ENCODE data around the gene CLC. TPM values are rescaled to one million over a fixed set of nuclear protein-coding genes. Genes with fewer than 3 reads are reported as not detected.

Gene CLC
- total and polyA plus RNA-seq, 4 donors, result not detected

DNA sequence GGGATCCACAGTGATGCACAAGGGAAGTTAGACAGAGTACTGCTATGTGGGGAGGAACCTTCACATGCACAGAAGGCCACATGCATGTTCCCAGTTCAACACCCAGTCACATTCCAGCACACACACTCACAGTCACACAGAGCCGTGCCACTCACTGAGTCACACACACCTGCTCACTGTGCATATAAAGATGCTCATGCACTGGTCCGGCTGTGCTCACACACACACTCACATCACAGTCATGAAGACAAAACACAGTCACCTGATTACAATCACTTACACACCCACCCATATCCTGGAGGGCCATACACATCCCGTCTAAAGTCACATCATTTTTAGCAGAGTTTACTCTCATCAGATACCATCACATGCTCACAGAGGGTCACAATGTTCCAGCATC lies 478 bp downstream of the CLC start:
- DNase-seq, result no peak
- no peak overlapping the region for H3K27ac ChIP-seq (ENCODE audit: low read depth in 1 of 2, low read length in 2 of 2)

DNA sequence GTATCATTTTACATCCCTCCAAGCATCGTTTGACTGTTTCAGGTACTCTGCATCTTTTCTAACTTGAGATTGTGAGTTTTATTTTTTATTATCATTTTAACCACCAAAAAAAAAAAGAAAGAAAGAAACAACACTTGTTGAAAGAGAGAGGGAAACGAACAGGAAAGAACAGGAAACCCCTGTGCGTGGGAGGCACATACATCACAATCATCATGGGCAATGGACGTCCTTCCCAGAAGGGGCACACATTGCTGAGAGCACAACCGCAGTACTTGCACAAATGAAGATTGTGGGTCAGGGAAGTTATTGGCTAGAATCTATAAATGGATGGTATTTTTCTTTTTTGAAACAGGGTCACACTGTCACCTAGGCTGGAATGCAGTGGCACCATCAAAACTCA lies 1.7 kb downstream of the CLC start:
- Histone ChIP-seq H3K4me3 (ENCODE audit: low read length in 2 of 2) (no peak overlapping the region), H3K27me3 (ENCODE audit: control insufficient read depth in 1 of 2, insufficient read depth in 2 of 2, low read length in 1 of 2) (no peaks in the 10 kb centered on the region), H3K27ac (ENCODE audit: low read depth in 1 of 2, low read length in 2 of 2) (no peak overlapping the region), H3K36me3 (ENCODE audit: control insufficient read depth in 1 of 2, insufficient read depth in 2 of 2, low read length in 1 of 2) (no peaks in the 10 kb centered on the region), H3K4me1 (ENCODE audit: control insufficient read depth in 1 of 2, insufficient read depth in 2 of 2, low read length in 2 of 2) (no peaks in the 10 kb centered on the region), H3K9me3 (ENCODE audit: control insufficient read depth, low read length) (peaks cover 2% of the 10 kb centered on the region)
- 43 to 51% methylated on average over 5 of the region's 5 CpGs for WGBS, 2 donors
- intact Hi-C loops (cut with DNase I), result no loop called here
- no peak for ATAC-seq (ENCODE audit: low FRiP score)
- DNase-seq, result no peak

More for the DNA sequence above, 478 bp downstream of the CLC start:
- H3K27me3 ChIP-seq (ENCODE audit: control insufficient read depth in 1 of 2, insufficient read depth in 2 of 2, low read length in 1 of 2), result no peaks in the 10 kb centered on the region
- H3K9me3 ChIP-seq (ENCODE audit: control insufficient read depth, low read length), result peaks cover 2% of the 10 kb centered on the region
- no peak overlapping the region for H3K4me3 ChIP-seq (ENCODE audit: low read length in 2 of 2)
- H3K4me1 ChIP-seq (ENCODE audit: control insufficient read depth in 1 of 2, insufficient read depth in 2 of 2, low read length in 2 of 2), result no peaks in the 10 kb centered on the region
- intact Hi-C loops (cut with DNase I), result no loop called here
- no peaks in the 10 kb centered on the region for H3K36me3 ChIP-seq (ENCODE audit: control insufficient read depth in 1 of 2, insufficient read depth in 2 of 2, low read length in 1 of 2)
- 66 to 75% methylated on average over 3 of the region's 3 CpGs for WGBS, 2 donors
- ATAC-seq (ENCODE audit: low FRiP score), result no peak

DNA sequence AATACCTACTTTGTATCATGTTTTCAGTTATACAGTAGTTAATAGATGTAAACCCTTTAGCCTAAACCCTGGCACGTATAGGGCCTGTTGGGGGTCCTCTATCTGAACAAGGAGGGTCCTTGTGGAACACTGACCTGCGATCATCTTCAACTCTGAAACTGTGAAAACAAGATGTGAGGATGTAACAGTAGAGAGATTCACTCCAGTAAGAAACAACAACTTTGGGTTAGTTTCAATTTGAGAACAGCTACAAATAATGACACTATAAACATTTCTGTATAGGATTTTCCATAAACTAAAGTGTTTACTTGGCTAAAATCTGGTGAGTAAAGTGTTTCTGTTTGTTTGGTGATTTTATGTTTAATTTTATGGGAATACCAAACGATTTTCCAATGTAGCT lies 2.1 kb downstream of the CLC start:
- Histone ChIP-seq H3K27ac (ENCODE audit: low read depth in 1 of 2, low read length in 2 of 2) (no peak overlapping the region), H3K4me1 (ENCODE audit: control insufficient read depth in 1 of 2, insufficient read depth in 2 of 2, low read length in 2 of 2) (no peaks in the 10 kb centered on the region), H3K36me3 (ENCODE audit: control insufficient read depth in 1 of 2, insufficient read depth in 2 of 2, low read length in 1 of 2) (no peaks in the 10 kb centered on the region), H3K4me3 (ENCODE audit: low read length in 2 of 2) (no peak overlapping the region), H3K9me3 (ENCODE audit: control insufficient read depth, low read length) (peaks cover 2% of the 10 kb centered on the region), H3K27me3 (ENCODE audit: control insufficient read depth in 1 of 2, insufficient read depth in 2 of 2, low read length in 1 of 2) (no peaks in the 10 kb centered on the region)
- intact Hi-C loops (cut with DNase I), result no loop called here
- DNase-seq, result no peak
- 32 to 68% methylated on average over 3 of the region's 3 CpGs for WGBS, 2 donors
- no peak for ATAC-seq (ENCODE audit: low FRiP score)

DNA sequence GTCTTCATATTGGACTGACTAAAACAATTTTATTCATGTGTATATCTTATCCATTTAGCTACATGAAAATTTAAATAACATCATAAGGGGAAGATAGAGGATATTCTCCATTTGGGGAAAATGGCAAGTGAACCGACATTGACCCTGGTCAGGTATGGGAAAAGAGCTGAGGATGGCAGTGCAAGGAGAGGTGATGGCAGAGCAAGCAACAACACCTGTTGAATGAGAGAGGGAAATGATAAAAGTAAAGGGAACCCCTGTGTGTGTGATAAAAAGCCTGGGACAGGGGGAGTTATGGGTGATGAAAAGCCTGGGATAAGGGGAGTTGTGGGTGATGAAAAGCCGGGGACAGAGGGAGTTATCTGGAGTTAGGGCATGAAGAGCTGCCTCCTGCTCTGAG lies 4.0 kb downstream of the CLC start:
- no peaks in the 10 kb centered on the region for H3K27me3 ChIP-seq (ENCODE audit: control insufficient read depth in 1 of 2, insufficient read depth in 2 of 2, low read length in 1 of 2)
- peaks cover 2% of the 10 kb centered on the region for H3K9me3 ChIP-seq (ENCODE audit: control insufficient read depth, low read length)
- ATAC-seq (ENCODE audit: low FRiP score), result no peak
- no peaks in the 10 kb centered on the region for H3K4me1 ChIP-seq (ENCODE audit: control insufficient read depth in 1 of 2, insufficient read depth in 2 of 2, low read length in 2 of 2)
- WGBS, 2 donors, result 81 to 92% methylated on average over 2 of the region's 2 CpGs
- H3K4me3 ChIP-seq (ENCODE audit: low read length in 2 of 2), result no peak overlapping the region
- no peak overlapping the region for H3K27ac ChIP-seq (ENCODE audit: low read depth in 1 of 2, low read length in 2 of 2)
- DNase-seq, result no peak
- intact Hi-C loops (cut with DNase I), result no loop called here
- no peaks in the 10 kb centered on the region for H3K36me3 ChIP-seq (ENCODE audit: control insufficient read depth in 1 of 2, insufficient read depth in 2 of 2, low read length in 1 of 2)

DNA sequence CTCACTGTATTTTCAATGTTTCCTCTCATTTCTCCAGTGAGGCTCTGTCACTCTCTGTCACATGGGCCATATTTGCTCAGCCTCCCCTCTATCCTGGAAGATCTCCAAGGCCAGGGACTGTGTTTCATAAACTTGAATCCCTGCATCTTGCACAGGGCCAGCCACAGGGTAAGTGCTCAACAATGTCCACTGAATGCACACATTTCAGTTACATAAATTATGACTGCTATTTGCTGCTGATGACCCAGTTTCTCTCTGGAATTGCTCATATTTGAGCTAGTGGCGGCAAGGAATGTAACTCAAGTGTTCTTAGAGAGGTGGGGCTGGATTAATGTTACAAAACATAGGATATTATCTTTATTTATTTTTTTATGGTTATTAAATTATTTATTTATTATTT lies 6.1 kb downstream of the CLC start:
- intact Hi-C loops (cut with DNase I), result no loop called here
- no peak overlapping the region for H3K4me3 ChIP-seq (ENCODE audit: low read length in 2 of 2)
- DNase-seq (no peak), ATAC-seq (ENCODE audit: low FRiP score) (no peak)
- H3K4me1 ChIP-seq (ENCODE audit: control insufficient read depth in 1 of 2, insufficient read depth in 2 of 2, low read length in 2 of 2), result no peaks in the 10 kb centered on the region
- peaks cover 2% of the 10 kb centered on the region for H3K9me3 ChIP-seq (ENCODE audit: control insufficient read depth, low read length)
- H3K27ac ChIP-seq (ENCODE audit: low read depth in 1 of 2, low read length in 2 of 2), result no peak overlapping the region
- 85 to 86% methylated on average over 1 of the region's 1 CpG for WGBS, 2 donors
- no peaks in the 10 kb centered on the region for H3K36me3 ChIP-seq (ENCODE audit: control insufficient read depth in 1 of 2, insufficient read depth in 2 of 2, low read length in 1 of 2)
- H3K27me3 ChIP-seq (ENCODE audit: control insufficient read depth in 1 of 2, insufficient read depth in 2 of 2, low read length in 1 of 2), result no peaks in the 10 kb centered on the region

DNA sequence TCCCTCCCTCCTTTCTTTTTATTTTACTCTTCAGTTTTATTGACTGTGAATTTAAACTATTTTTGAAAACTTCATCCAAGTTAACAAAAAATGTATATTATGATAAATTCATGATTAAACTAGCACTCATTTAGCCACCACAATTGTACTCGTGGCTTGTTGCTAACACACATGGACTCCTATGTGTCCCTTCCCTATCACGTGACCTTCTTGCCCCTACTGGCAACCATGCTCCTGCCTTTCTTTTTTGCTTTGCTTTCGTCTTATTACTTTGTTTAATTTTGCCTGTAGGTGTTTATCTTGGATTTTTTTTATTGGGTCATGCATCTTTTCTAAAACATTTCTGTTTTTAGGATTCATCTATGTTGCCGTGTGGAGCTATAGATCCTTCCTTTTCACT lies 8.2 kb downstream of the CLC start:
- ATAC-seq (ENCODE audit: low FRiP score) (no peak), DNase-seq (no peak)
- Histone ChIP-seq H3K9me3 (ENCODE audit: control insufficient read depth, low read length) (peaks cover 2% of the 10 kb centered on the region), H3K27ac (ENCODE audit: low read depth in 1 of 2, low read length in 2 of 2) (no peak overlapping the region), H3K27me3 (ENCODE audit: control insufficient read depth in 1 of 2, insufficient read depth in 2 of 2, low read length in 1 of 2) (no peaks in the 10 kb centered on the region), H3K4me3 (ENCODE audit: low read length in 2 of 2) (no peak overlapping the region), H3K4me1 (ENCODE audit: control insufficient read depth in 1 of 2, insufficient read depth in 2 of 2, low read length in 2 of 2) (no peaks in the 10 kb centered on the region), H3K36me3 (ENCODE audit: control insufficient read depth in 1 of 2, insufficient read depth in 2 of 2, low read length in 1 of 2) (no peaks in the 10 kb centered on the region)
- WGBS, 2 donors, result 53 to 58% methylated on average over 4 of the region's 4 CpGs
- intact Hi-C loops (cut with DNase I), result no loop called here

DNA sequence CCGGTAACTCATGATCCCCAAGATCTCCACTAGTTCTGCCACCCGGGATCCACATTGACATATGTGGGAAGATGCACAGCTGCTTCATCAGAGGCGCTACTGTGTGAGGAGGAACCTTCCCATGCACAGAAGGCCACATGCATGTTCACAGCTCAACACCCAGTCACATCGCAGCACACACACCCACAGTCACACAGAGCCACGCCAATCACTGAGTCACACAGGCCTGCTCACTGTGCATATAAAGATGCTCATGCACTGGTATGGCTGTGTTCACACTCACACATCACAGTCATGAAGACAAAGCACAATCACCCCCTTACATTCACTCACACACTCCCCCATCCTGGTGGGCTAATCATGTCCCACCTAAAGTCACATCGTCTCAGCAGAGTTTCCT lies 9.8 kb downstream of the CLC start:
- Histone ChIP-seq H3K27me3 (ENCODE audit: control insufficient read depth in 1 of 2, insufficient read depth in 2 of 2, low read length in 1 of 2) (no peaks in the 10 kb centered on the region), H3K36me3 (ENCODE audit: control insufficient read depth in 1 of 2, insufficient read depth in 2 of 2, low read length in 1 of 2) (no peaks in the 10 kb centered on the region), H3K4me1 (ENCODE audit: control insufficient read depth in 1 of 2, insufficient read depth in 2 of 2, low read length in 2 of 2) (no peaks in the 10 kb centered on the region), H3K9me3 (ENCODE audit: control insufficient read depth, low read length) (no peaks in the 10 kb centered on the region), H3K4me3 (ENCODE audit: low read length in 2 of 2) (no peak overlapping the region), H3K27ac (ENCODE audit: low read depth in 1 of 2, low read length in 2 of 2) (no peak overlapping the region)
- intact Hi-C loops (cut with DNase I), result no loop called here
- no peak for DNase-seq
- WGBS, 2 donors, result 85 to 91% methylated on average over 6 of the region's 6 CpGs
- ATAC-seq (ENCODE audit: low FRiP score), result no peak

DNA sequence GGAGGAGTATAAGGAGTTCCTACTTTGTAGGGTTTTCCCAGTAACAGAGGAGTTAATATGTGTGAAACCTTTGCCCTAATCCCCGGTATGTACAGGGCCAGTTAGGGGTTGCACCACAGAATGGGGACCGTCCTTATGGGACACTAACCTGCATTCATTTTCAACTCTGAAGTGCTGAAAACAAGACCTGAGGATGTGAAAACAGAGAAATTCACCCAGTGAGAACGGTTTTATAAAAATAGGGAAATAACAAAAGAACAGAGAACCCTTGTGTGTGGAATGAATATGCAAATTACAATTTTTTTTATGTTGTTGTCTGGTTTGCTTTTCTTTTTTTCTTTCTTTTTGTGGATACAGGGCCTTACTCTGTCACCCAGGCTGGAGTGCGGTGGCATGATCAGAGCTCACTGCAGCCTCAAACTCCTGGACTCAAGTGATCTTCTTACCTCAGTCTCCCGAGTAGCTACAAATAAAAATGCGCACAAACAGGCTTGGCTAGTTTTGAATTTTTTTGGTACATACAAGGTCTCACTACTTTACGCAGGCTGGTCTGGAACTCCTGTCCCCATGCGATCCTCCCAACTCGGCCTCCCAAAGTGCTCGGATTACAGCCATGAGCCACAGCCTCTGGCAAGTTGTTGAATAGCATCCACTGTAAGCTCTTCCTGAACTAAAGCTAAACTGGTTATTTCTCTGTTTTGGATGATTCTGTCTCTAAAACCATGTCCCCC lies 10.6 kb downstream of the CLC start:
- H3K27me3 ChIP-seq (ENCODE audit: control insufficient read depth in 1 of 2, insufficient read depth in 2 of 2, low read length in 1 of 2), result no peaks in the 10 kb centered on the region
- H3K36me3 ChIP-seq (ENCODE audit: control insufficient read depth in 1 of 2, insufficient read depth in 2 of 2, low read length in 1 of 2), result no peaks in the 10 kb centered on the region
- H3K9me3 ChIP-seq (ENCODE audit: control insufficient read depth, low read length), result no peaks in the 10 kb centered on the region
- DNase-seq (no peak), ATAC-seq (ENCODE audit: low FRiP score) (no peak)
- H3K27ac ChIP-seq (ENCODE audit: low read depth in 1 of 2, low read length in 2 of 2), result no peak overlapping the region
- no peaks in the 10 kb centered on the region for H3K4me1 ChIP-seq (ENCODE audit: control insufficient read depth in 1 of 2, insufficient read depth in 2 of 2, low read length in 2 of 2)
- intact Hi-C loops (cut with DNase I), result no loop called here
- 66 to 79% methylated on average over 10 of the region's 10 CpGs for WGBS, 2 donors
- no peak overlapping the region for H3K4me3 ChIP-seq (ENCODE audit: low read length in 2 of 2)

DNA sequence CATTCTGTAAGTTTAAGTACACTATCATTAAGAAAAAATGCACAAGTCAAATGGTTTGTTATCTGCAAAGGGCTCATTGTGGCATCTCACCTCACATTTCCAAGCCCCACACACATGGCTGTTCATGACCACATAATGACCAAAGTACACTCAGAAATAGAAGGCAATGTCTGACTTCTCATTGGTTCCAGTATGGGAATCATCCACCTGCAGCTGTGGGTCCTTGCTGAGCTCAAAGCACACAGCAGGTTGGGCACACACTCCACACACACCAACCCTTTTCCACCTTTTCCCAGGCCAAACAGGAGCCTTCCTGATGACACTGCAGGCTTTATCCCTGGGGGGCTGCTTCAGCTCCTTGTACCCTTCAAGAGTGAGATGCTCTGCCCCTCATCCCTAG lies 11.8 kb downstream of the CLC start:
- H3K36me3 ChIP-seq (ENCODE audit: control insufficient read depth in 1 of 2, insufficient read depth in 2 of 2, low read length in 1 of 2), result no peaks in the 10 kb centered on the region
- no peak overlapping the region for H3K27ac ChIP-seq (ENCODE audit: low read depth in 1 of 2, low read length in 2 of 2)
- no peak for ATAC-seq (ENCODE audit: low FRiP score)
- H3K9me3 ChIP-seq (ENCODE audit: control insufficient read depth, low read length), result no peaks in the 10 kb centered on the region
- intact Hi-C loops (cut with DNase I), result no loop called here
- H3K27me3 ChIP-seq (ENCODE audit: control insufficient read depth in 1 of 2, insufficient read depth in 2 of 2, low read length in 1 of 2), result no peaks in the 10 kb centered on the region
- no peaks in the 10 kb centered on the region for H3K4me1 ChIP-seq (ENCODE audit: control insufficient read depth in 1 of 2, insufficient read depth in 2 of 2, low read length in 2 of 2)
- no peak overlapping the region for H3K4me3 ChIP-seq (ENCODE audit: low read length in 2 of 2)
- DNase-seq, result no peak
